KOPT-K1 (cell line): Measurements from ENCODE around the gene ESRP2.

Source experiments
- H3K27ac ChIP-seq: fragments of 200-600 bp; sonication (generic); 2 replicates; pipeline ENCODE4 v1.5.1; 2016; ENCODE audit warnings: antibody characterized with exemption, mild to moderate bottlenecking, low read depth, low read length; ENCODE audit not compliant: poor library complexity, severe bottlenecking
- H3K36me3 ChIP-seq: fragments of 200-600 bp; sonication (generic); 2 replicates; pipeline ENCODE4 v1.5.1; 2017; ENCODE audit warnings: antibody characterized with exemption, mild to moderate bottlenecking, low read length, moderate library complexity; ENCODE audit not compliant: insufficient read depth
- H3K9me3 ChIP-seq: fragments of 200-600 bp; sonication (generic); 2 replicates; pipeline ENCODE4 v1.5.1; 2017; ENCODE audit warnings: antibody characterized with exemption, low read length, mild to moderate bottlenecking; ENCODE audit not compliant: insufficient read depth, poor library complexity, severe bottlenecking

ESRP2 gene

DNA sequence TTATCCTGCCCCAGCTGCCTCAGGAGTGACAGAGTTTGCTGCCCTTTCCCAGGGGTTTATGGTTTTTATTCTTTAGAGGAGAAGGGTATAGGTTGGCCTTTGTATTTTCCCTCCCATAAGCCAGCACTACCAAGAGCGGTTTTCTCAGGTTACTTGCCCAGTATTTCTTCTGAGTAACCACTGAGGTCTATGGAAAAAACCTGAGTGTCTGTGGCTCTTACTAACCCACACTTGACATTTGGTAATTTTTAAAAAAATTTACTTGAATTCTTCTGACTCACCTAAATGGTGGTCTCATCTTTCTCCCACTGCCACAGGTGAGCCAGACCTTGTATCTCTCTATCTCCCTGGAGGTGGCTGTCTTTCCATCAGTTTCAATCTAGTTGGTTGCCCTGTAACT lies 34.4 kb upstream of the ESRP2 start:
- Histone ChIP-seq H3K27ac (no peak overlapping the region), H3K36me3 (peaks cover 32% of the 10 kb centered on the region), H3K9me3 (no peaks in the 10 kb centered on the region)

DNA sequence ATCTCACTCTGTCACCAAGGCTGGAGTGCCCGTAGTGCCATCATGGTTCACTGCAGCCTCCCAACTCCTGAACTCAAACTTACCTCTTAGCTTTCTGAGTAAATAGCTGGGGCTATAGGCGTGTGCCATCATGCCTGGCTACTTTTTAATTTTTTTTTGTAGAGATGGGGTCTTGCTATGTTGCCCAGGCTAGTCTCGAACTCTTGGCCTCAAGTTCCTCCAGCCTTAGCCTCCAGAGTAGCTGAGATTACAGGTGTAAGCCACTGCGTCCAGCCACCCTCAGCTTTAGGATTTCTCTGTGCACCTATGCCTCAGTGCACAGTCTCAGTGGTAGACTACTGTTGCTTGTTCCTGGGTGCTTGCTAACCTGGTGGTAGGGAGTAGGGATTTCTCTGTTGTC lies 33.9 kb upstream of the ESRP2 start:
- H3K36me3 ChIP-seq = peaks cover 29% of the 10 kb centered on the region
- H3K9me3 ChIP-seq = no peaks in the 10 kb centered on the region
- no peak overlapping the region for H3K27ac ChIP-seq

DNA sequence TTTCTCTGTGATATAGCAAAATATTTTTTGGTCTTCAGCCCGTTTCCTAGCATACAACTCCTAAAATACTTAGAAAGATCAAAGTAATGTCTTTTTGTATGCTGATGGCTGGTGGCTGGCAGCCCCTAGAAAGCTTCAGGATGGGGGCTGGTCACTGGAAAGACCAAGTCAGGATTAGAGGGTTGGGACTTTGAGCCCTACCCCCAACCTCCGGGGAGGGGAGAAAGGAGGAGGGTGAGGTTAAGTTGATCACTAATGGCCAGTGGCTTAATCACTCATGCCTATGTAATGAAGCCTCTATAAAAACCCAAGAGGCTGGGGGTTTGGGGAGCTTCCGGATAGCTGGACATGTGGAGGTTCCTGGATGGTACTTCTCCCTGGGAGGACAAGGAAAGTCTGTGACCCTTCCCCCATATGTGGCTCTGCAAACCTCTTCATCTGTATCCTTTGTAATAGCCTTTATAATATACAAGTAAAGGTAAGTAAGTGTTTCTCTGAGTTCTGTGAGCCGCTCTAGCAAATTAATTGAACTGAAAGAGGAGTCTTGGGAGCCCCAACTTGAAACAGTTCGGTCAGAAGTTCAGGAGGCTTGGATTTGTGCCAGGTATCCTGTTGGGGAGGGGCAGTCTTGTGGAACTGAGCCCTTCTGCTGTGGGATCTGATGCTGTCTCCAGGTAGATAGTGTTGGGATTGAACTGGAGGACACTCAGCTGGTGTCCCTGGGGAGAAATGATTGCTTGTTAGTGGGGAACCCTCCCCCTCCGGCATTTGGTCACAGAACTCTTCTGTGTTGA lies 31.9 kb upstream of the ESRP2 start:
- H3K36me3 ChIP-seq = peaks cover 14% of the 10 kb centered on the region; the same call in 1 of the 2 replicates
- no peaks in the 10 kb centered on the region for H3K9me3 ChIP-seq
- no peak overlapping the region for H3K27ac ChIP-seq

DNA sequence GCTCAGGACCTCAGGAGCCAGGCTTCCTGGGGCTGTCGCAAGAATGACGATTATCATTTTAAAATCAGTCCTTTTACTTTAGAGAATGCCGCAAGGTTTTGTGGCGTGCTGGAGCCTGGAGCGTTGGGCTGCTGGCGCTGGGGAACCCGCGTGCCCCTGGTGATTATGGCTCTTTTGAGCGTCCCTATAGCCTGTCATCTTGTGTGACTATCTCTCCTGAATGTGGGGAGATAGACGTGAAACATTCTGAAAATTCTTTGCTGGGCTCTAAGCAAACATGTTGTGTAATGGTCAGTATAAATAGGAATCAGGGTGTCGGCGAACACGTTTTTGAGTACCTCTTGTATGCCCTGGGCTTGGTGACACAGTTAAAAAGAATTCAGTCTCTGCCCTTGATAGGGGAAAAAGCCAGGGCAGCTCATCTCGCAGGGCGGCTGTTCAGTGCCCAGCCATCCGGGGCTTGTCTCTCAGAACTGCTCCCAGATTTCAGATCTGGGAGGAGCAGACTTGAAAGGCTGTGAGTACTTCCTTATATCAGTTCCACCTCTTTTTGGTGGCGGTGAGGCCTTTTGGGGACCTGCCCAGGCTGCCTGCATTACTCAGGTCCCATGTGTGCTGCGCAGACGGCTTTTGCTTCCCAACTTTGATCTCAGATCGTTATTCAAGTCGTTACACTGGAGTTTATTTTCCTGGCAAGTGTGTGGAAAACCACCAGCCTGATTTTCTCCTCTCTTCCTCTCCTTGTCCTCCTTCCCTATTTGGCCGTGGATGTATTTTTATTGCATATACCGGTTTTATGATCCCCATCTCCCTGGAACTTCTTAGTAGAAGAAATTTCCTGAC lies 29.4 kb upstream of the ESRP2 start:
- Histone ChIP-seq H3K36me3 (0 out of 2 replicates have a peak, but pooled peaks cover 4% of the 10 kb centered on the region), H3K27ac (peak overlapping the region; percentile 57), H3K9me3 (no peaks in the 10 kb centered on the region)

DNA sequence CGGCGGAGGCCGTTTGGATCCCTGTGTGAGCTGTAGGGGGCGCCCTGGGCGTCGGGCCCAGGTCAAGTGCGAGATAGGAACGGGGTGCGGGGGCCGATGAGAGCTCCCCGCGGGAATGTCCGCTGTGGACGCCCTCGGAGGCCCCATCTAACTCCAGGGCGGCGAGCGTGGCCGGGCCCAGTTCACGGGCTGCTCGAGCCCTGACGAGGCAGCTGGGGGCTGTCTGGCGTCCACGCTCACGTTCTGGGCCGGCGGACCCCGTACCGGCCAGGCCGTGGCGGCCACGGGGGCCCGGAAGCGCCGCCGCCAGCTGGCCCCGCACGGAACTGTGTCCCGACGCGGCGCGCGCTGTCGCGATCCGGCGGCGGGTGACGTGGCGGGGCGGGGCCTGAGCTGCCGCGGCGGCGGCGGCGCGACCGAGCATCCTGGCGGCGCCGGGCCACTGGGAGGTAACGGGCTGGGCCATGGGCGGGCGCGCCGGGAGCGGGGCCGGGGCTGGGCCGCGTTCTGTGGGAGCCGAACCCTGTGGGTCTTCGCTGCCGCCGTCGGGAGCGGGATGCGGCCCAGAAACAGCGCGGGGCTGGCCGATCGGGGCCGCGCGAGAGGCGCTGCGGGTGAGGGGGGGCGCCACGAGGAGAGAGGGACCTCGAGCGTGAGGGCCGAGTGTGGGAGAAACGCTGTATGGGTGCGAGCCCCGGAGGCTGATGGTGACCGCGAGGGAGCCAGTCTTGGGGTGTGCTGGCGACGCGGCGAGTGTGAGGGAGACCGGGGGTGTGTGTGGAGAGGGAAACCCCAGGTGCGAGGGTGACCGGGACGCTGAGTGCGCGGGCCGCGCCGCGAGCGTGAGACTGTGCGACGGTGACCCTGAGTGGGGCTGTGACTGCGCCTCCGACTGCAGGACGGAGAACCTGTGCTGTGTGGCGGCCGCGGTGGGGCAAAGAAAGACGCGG lies 28.5 kb upstream of the ESRP2 start, which contains the start of gene SLC7A6:
Gene SLC7A6, plus strand, starts transcription at position 399 of the 950 bp plus-strand sequence. CDS start 10,201 bp downstream, outside the sequence.
- H3K27ac ChIP-seq = peak within 1 kb of the TSS; percentile 57

DNA sequence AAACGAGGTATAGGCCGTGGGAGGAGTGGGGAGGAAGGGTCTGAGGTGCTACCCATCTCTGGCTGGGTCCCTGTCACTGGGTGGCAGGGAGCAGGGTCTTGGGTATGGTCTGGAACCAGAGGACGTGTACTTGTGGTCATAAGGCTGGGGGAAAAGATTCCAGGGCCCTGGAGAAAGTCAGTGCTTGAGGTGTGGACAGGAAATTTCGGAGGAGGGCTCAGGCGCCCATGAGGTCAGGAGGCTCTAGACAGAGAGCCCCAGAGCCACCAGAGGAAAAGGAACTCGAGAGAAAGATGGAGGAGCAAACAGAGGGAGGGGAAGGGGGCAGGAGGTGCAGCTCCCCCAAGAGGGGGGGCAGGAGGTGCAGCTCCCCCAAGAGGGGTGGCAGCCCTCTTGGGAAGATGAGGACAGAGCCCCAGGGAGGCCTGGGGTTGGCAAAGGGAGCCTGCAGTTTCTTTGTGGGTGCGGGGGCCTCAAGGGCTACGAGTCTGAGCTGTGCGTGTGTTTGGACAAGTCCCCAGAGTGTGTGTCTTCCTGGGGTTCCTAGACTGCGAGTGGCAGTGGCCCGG lies 27.7 kb upstream of the ESRP2 start:
- 0 out of 2 replicates have a peak, but pooled peaks cover 4% of the 10 kb centered on the region for H3K36me3 ChIP-seq
- no peaks in the 10 kb centered on the region for H3K9me3 ChIP-seq
- H3K27ac ChIP-seq = peak overlapping the region; percentile 57

More for the DNA sequence above, 28.5 kb upstream of the ESRP2 start, which contains the start of gene SLC7A6:
- Histone ChIP-seq H3K36me3 (0 out of 2 replicates have a peak, but pooled peaks cover 4% of the 10 kb centered on the region), H3K9me3 (no peaks in the 10 kb centered on the region)

DNA sequence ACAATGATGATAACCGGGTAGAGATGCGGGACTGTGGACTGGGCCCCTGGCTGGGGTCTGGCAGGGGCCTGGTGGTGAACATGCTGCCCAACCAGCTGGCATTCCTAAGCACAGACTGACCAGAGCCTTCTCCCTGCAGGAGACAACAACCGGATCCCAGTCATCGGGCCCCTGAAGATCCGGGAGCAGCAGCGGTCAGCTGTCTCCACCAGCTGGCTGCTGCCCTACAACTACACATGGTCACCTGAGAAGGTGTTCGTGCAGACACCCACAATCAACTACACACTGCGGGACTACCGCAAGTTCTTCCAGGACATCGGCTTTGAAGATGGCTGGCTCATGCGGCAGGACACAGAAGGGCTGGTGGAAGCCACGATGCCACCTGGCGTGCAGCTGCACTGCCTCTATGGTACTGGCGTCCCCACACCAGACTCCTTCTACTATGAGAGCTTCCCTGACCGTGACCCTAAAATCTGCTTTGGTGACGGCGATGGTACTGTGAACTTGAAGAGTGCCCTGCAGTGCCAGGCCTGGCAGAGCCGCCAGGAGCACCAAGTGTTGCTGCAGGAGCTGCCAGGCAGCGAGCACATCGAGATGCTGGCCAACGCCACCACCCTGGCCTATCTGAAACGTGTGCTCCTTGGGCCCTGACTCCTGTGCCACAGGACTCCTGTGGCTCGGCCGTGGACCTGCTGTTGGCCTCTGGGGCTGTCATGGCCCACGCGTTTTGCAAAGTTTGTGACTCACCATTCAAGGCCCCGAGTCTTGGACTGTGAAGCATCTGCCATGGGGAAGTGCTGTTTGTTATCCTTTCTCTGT lies 23.3 kb upstream of the ESRP2 start:
- no peaks in the 10 kb centered on the region for H3K9me3 ChIP-seq
- peaks cover 17% of the 10 kb centered on the region for H3K36me3 ChIP-seq
- H3K27ac ChIP-seq = no peak overlapping the region

DNA sequence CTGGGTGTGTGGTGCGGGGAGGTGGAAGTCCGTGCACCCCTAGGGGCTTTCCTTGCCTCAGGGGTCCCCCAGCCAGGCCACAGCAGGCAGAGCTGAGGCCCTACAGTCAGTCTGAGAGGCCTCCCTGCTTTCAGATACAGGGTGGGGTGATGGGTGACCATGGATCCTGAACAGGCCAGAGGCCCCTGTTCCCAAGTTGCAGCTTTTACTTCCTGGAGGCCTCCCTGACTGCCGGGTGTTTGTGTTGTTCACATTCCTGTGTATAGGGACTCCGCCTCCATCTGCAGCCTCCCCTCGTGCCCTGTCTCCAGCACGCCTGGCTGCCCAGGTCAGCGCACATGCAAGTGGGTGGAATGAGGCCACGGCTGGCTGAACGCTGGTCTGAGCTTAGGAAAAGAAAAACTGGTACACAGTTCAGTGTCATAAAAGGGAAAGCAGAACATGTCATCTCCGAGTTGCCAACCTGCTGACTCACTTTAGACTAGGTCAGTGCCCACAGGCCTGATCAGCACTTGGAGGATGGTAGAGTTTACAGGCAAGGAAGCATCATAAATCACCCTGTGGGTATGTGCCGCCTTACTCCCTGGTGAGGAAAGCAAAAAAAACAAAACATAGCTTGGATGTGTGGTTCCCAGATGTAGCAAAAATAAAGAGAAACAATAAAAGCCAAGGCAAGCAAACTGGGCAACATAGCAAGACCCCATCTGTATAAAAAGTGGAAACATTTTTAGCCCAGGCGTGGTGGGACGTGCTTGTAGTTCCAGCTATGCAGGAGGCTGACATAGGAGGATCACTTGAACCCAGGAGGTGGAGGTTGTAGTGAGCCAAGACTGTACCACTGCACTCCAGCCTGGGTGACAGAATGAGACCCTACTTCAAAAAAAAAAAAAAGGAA lies 22.2 kb upstream of the ESRP2 start:
- H3K36me3 ChIP-seq = peaks cover 21% of the 10 kb centered on the region
- peak overlapping the region; percentile 65 for H3K27ac ChIP-seq
- H3K9me3 ChIP-seq = no peaks in the 10 kb centered on the region

DNA sequence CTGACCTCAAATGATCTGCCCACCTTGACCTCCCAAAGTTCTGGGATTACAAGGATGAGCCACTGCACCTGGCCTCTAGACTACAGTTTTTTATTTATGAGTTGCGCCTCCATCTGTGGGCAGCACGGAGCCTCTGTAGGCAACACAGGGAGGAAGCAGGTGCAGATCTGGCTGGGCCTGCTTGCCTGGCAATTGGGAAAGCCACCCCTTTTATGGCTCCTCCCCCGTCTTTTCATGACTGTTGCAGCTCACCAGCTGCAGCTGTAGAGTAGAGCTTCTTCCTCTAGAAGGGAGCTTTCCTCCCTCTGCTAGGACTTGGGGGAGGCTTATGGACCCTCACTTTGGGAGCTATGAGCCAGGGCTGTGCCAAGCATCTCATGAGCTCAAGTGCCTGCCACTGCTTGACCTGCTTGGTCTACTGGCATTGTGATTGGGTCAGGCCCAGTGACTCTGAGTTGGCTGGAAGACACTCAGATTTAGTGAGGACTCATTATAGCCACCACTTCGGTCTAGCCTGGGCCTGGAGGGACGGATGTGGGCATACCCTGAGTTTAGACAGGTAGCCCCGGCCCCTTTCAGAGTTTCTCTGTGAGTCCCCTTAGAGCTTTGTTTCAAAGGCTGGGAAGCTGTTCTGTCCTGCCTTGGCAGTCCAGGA lies 21.5 kb upstream of the ESRP2 start:
- Histone ChIP-seq H3K27ac (peak overlapping the region; percentile 65), H3K36me3 (peaks cover 21% of the 10 kb centered on the region), H3K9me3 (no peaks in the 10 kb centered on the region)

DNA sequence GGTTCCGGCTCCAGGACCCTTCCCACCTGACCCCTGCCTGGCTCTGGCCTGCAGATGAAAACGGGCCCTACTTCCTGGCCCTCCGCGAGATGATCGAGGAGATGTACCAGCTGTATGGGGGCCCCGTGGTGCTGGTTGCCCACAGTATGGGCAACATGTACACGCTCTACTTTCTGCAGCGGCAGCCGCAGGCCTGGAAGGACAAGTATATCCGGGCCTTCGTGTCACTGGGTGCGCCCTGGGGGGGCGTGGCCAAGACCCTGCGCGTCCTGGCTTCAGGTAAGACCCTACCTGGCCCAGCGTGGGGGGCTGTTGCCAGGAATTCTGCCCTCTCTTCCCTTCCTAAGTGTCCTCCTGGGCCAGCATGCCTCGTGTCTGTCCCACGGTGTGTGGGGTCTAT lies 19.8 kb upstream of the ESRP2 start:
- Histone ChIP-seq H3K9me3 (no peaks in the 10 kb centered on the region), H3K36me3 (peaks cover 26% of the 10 kb centered on the region), H3K27ac (no peak overlapping the region)

DNA sequence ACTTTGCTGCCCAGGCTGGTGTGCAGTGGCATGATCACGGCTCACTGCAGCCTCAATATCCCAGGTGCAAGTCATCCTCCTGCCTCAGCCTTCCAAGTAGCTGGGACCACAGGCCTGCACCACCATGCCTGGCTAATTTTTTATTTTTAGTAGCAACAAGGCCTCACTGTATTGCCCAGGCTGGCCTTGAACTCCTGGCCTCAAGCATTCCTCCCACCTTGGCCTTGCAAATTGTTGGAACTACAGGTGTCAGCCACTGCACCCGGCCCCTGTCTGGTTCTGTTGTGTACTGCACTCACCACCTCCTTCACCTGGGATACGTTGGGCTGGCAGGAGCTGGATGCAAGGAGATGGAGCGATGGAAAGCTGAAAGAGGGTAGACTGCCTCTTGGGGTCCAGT lies 17.8 kb upstream of the ESRP2 start:
- Histone ChIP-seq H3K27ac (no peak overlapping the region), H3K36me3 (peaks cover 26% of the 10 kb centered on the region), H3K9me3 (no peaks in the 10 kb centered on the region)

DNA sequence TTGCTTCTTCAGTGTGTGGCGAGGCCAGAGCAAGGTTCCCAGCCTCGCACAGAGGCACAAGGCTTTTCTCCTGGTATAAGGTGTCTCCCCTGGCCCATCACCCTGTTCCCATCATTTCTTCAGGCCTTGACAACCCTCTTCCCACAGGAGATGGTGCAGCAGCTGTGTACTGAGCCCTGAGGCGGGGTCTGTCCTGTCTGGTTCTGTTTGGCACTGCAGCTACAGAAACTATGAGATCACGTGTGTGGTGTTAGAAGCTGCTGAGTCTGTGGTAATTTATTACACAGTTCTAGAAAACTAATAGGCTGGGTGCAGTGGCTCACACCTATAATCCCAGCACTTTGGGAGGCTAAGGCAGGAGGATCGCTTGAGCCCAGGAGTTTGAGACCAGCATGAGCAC lies 16.5 kb upstream of the ESRP2 start:
- no peaks in the 10 kb centered on the region for H3K9me3 ChIP-seq
- H3K36me3 ChIP-seq = peaks cover 26% of the 10 kb centered on the region
- H3K27ac ChIP-seq = no peak overlapping the region
